Memory B cell (primary cell): ENCODE measurements around the gene ARHGAP33.
"Not testable (repeated sequence)": the region's sequence is repeated elsewhere in the genome, so short reads cannot be mapped to it uniquely, and the experiment has no call there.

ENCODE experiments used
- ATAC-seq: fragments of 150-1000 bp; cut with Tn5 transposase; 2 replicates; pipeline ENCODE4 v1.10.0; 2021; ENCODE audit warnings: low read depth, mild to moderate bottlenecking, moderate library complexity
- DNase-seq, 2 donors: peaks; one replicate each; pipeline ENCODE4 v3.0.0; 2022; ENCODE audit warnings: low spot score in 2 of 2
- H3K27ac Mint-ChIP-seq: one replicate; pipeline ENCODE4 v1.8.0; 2022; ENCODE audit warnings: mild to moderate bottlenecking, moderate library complexity, mixed read lengths
- H3K27me3 Mint-ChIP-seq: one replicate; pipeline ENCODE4 v1.8.0; 2022; ENCODE audit warnings: mixed read lengths
- H3K36me3 Mint-ChIP-seq: one replicate; pipeline ENCODE4 v1.8.0; 2022; ENCODE audit warnings: mild to moderate bottlenecking, mixed read lengths
- H3K4me1 Mint-ChIP-seq: one replicate; pipeline ENCODE4 v1.8.0; 2022; ENCODE audit warnings: mixed read lengths
- H3K4me3 Mint-ChIP-seq: one replicate; pipeline ENCODE4 v1.8.0; 2022; ENCODE audit warnings: mild to moderate bottlenecking, moderate library complexity, mixed read lengths
- H3K9me3 Mint-ChIP-seq: one replicate; pipeline ENCODE4 v1.8.0; 2022; ENCODE audit warnings: mixed read lengths

The ARHGAP33 gene

DNA sequence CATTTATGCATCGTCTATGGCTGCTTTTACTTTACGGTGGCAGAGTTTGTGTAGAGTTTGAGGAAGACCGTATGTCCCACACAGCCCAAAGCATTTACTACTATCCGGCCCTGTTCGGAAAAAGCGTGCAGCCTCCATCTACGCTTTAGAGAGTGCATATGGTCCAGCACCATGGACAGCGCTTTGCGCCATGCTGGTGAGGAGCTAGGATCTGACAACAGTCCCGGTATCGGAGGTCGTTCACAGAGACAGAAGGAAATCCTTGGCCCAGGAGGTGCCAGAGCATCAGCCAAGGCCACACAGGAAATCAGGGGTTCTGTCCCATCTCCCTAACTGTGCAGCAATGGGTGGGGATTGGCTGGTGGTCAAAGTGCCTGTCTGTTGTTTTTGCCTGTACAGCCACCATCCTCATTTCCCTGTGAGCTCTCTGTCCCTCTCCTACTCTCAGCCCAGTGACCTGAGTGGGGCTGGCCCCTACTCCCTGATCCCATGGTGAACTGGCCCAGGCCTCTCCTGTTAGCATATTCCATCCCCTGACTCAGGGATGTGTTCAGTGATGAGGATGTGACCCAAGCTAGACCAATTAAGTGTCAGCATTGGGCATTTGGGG lies 53.4 kb downstream of the ARHGAP33 start:
- peaks cover 19% of the 10 kb centered on the region for H3K27me3 Mint-ChIP-seq
- H3K9me3 Mint-ChIP-seq, result no peaks in the 10 kb centered on the region
- DNase-seq, result peak in 1 of 2 donors; percentile 47
- no peak overlapping the region for H3K27ac Mint-ChIP-seq
- peak; percentile 42 for ATAC-seq
- H3K4me1 Mint-ChIP-seq, result no peaks in the 10 kb centered on the region
- H3K4me3 Mint-ChIP-seq, result no peak overlapping the region
- H3K36me3 Mint-ChIP-seq, result no peaks in the 10 kb centered on the region

DNA sequence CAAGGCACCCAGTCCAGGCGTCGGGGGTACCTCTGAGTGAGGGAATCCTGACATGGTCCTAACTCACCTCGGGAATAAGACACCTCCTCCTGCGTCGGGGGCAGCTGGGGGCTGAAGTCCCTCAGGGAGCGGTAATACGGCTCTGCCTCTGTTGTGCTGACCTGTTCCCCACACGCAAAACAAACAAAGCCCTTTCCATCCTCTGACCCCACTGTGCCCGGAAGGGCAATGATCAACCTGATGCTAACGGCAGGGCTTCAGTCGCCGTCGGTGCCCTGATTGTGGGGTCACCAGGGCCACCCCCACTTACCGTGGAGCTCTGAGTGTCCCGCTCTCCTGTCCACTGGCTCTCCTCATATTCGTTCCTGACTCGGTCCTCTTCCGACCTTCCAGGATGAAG lies 55.6 kb downstream of the ARHGAP33 start:
- ATAC-seq, result no peak

DNA sequence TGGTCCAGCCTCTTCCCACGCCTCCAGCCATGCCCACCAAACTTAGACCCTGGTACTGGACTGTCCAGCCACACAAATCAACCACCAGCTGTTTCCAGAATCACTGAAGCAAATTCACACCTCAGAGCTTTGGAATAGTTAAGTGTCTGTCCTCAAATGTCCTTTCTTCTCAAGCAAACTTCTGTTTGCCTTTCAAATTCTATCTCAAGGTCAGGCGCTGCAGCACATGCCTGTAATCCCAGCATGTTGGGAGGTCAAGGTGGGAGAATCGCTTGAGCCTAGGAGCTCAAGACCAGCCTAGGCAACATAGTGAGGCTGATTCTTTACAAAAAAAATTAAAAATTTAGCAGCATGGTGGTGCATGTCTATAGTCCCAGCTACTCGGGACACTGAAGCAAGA lies 56.7 kb downstream of the ARHGAP33 start:
- ATAC-seq (no peak), DNase-seq (no peak)
- Mint-ChIP-seq H3K27me3 (peaks cover 21% of the 10 kb centered on the region), H3K4me1 (no peaks in the 10 kb centered on the region), H3K36me3 (no peaks in the 10 kb centered on the region), H3K4me3 (no peak overlapping the region), H3K27ac (no peak overlapping the region), H3K9me3 (no peaks in the 10 kb centered on the region)

More for the DNA sequence above, 55.6 kb downstream of the ARHGAP33 start:
- DNase-seq, result no peak
- peaks cover 21% of the 10 kb centered on the region for H3K27me3 Mint-ChIP-seq
- no peak overlapping the region for H3K4me3 Mint-ChIP-seq
- H3K9me3 Mint-ChIP-seq, result no peaks in the 10 kb centered on the region
- no peaks in the 10 kb centered on the region for H3K36me3 Mint-ChIP-seq
- H3K27ac Mint-ChIP-seq, result no peak overlapping the region
- H3K4me1 Mint-ChIP-seq, result no peaks in the 10 kb centered on the region

DNA sequence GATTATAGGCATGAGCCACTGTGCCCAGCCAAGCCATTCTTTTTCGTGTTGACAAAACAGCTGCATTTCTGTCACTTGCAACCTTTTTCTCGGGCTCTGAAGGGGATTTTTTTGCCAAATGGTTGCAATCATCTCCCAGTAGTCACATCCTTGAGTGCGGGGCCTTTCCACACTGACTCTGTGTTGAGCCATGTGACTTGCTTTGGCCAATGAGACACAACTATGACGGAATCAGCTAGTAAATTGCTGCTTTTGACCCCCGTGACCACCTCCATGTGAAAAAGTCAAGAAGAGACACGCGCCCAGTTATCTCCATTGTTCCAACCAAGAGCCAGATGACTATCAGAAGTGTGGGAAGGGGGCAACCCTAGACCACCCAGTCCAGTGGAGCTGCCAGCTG lies 58.6 kb downstream of the ARHGAP33 start:
- Mint-ChIP-seq H3K36me3 (no peaks in the 10 kb centered on the region), H3K27me3 (peaks cover 17% of the 10 kb centered on the region), H3K9me3 (no peaks in the 10 kb centered on the region), H3K4me3 (no peak overlapping the region), H3K27ac (no peak overlapping the region), H3K4me1 (no peaks in the 10 kb centered on the region)
- ATAC-seq (no peak), DNase-seq (no peak)

DNA sequence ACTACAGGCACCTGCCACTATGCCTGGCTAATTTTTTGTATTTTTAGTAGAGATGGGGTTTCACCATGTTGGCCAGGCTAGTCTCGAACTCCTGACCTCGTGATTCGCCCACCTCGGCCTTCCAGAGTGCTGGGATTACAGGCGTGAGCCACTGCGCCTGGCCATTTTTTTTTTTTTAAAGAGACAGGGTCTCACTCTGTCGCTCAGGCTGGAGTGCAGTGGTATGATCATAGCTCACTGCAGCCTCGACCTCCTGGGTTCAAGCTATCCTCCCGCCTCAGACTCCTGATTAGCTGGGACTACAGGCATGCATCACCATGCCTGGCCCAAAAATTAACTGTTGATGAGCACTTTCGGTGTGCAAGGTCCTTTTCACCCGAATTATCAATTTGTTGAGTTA lies 60.7 kb downstream of the ARHGAP33 start:
- H3K4me1 Mint-ChIP-seq, H3K27ac Mint-ChIP-seq, H3K9me3 Mint-ChIP-seq, H3K4me3 Mint-ChIP-seq, ATAC-seq, DNase-seq, H3K36me3 Mint-ChIP-seq: not testable (repeated sequence)
- peaks cover 16% of the 10 kb centered on the region for H3K27me3 Mint-ChIP-seq
